WTC11 (cell line): Measurements from ENCODE around the gene AP3D1. TPM values are rescaled to one million over a fixed set of nuclear protein-coding genes. Genes with fewer than 3 reads are reported as not detected.

Experiments used
- ATAC-seq: fragments of 200-7000 bp; cut with Tn5 transposase; 2 replicates; pipeline ENCODE4 v1.10.0; 2021; ENCODE audit warnings: mild to moderate bottlenecking, moderate library complexity
- CTCF ChIA-PET: fragments of 300-600 bp; sonication (Branson Sonifier 250); formaldehyde crosslinking; loops from one replicate; lab custom pipeline; 2021; ENCODE audit warnings: antibody characterized with exemption; lab: Charles Lee
- POLR2A ChIA-PET: fragments of 350-600 bp; sonication (Branson Sonifier 250); formaldehyde crosslinking; loops from one replicate; lab custom pipeline; 2021; ENCODE audit warnings: antibody characterized with exemption; lab: Charles Lee
- DNase-seq: peaks from one replicate; pipeline ENCODE4 v3.0.0; 2021; ENCODE audit warnings: low spot score
- H3K27ac Mint-ChIP-seq: 2 replicates; pipeline ENCODE4 v1.8.0; 2021; ENCODE audit warnings: mixed read lengths
- H3K27me3 Mint-ChIP-seq: 2 replicates; pipeline ENCODE4 v1.8.0; 2021; ENCODE audit warnings: low read depth, mild to moderate bottlenecking, moderate library complexity, mixed read lengths
- H3K36me3 Mint-ChIP-seq: 2 replicates; pipeline ENCODE4 v1.8.0; 2021; ENCODE audit warnings: mixed read lengths
- H3K4me1 Mint-ChIP-seq: 2 replicates; pipeline ENCODE4 v1.8.0; 2022; ENCODE audit warnings: mixed read lengths
- H3K4me3 Mint-ChIP-seq: 2 replicates; pipeline ENCODE4 v1.8.0; 2021; ENCODE audit warnings: mild to moderate bottlenecking, moderate library complexity, mixed read lengths
- H3K9me3 Mint-ChIP-seq: 2 replicates; pipeline ENCODE4 v1.8.0; 2021; ENCODE audit warnings: mixed read lengths
- CREM ChIP-seq: sonication (generic); formaldehyde crosslinking; IDR thresholded peaks from 2 replicates; pipeline ENCODE4 v1.8.1; 2022; ENCODE audit warnings: mild to moderate bottlenecking, missing genetic modification reagents, moderate library complexity
- ELF4 ChIP-seq: sonication (generic); formaldehyde crosslinking; IDR thresholded peaks from 2 replicates; pipeline ENCODE4 v1.8.1; 2022; ENCODE audit warnings: low read depth, mild to moderate bottlenecking, moderate library complexity, missing genetic modification reagents
- EMX1 ChIP-seq: fragments of 250-450 bp; sonication (Bioruptor Pico); IDR thresholded peaks from 2 replicates; pipeline ENCODE4 v1.8.0; 2021; ENCODE audit warnings: mild to moderate bottlenecking
- FOXP4 ChIP-seq: sonication (generic); formaldehyde crosslinking; IDR thresholded peaks from 2 replicates; pipeline ENCODE4 v1.8.0; 2022; ENCODE audit warnings: mild to moderate bottlenecking, missing genetic modification reagents
- KAT7 ChIP-seq: sonication (generic); formaldehyde crosslinking; IDR thresholded peaks from 2 replicates; pipeline ENCODE4 v1.8.1; 2023; ENCODE audit warnings: missing genetic modification reagents, mild to moderate bottlenecking, borderline replicate concordance
- NFATC4 ChIP-seq: fragments of 250-450 bp; sonication (Bioruptor Pico); IDR thresholded peaks from 2 replicates; pipeline ENCODE4 v1.9.0; 2021; ENCODE audit warnings: mild to moderate bottlenecking
- RELA ChIP-seq: sonication (generic); formaldehyde crosslinking; IDR thresholded peaks from 2 replicates; pipeline ENCODE4 v1.8.1; 2022; ENCODE audit warnings: missing genetic modification reagents, mild to moderate bottlenecking, borderline replicate concordance
- TCF7 ChIP-seq: sonication (generic); formaldehyde crosslinking; IDR thresholded peaks from 2 replicates; pipeline ENCODE4 v1.8.0; 2022; ENCODE audit warnings: mild to moderate bottlenecking, low read depth, missing genetic modification reagents, moderate library complexity
- TEAD1 ChIP-seq: sonication (generic); formaldehyde crosslinking; IDR thresholded peaks from 2 replicates; pipeline ENCODE4 v1.8.0; 2022; ENCODE audit warnings: mild to moderate bottlenecking, missing genetic modification reagents
- ZNF121 ChIP-seq: sonication (generic); formaldehyde crosslinking; IDR thresholded peaks from 2 replicates; pipeline ENCODE4 v1.8.0; 2023; ENCODE audit warnings: missing genetic modification reagents
- ZNF263 ChIP-seq: sonication (generic); formaldehyde crosslinking; IDR thresholded peaks from 2 replicates; pipeline ENCODE4 v1.8.1; 2022; ENCODE audit warnings: low read depth, mild to moderate bottlenecking, moderate library complexity, missing genetic modification reagents
- ZSCAN18 ChIP-seq: fragments of 250-450 bp; sonication (Bioruptor Pico); IDR thresholded peaks from 2 replicates; pipeline ENCODE4 v2.1.2; 2022; ENCODE audit warnings: mild to moderate bottlenecking, moderate library complexity
- total RNA-seq: library from RNA; stranded (reverse); gene quantifications from 3 replicates; pipeline ENCODE4 v1.2.3, GENCODE V29; 2021
- TF ChIP-seq, protein P1 (sequence below): sonication (generic); formaldehyde crosslinking; IDR thresholded peaks from 2 replicates; pipeline ENCODE4 v1.8.1; 2023; ENCODE audit warnings: mild to moderate bottlenecking, missing genetic modification reagents, borderline replicate concordance
- TF ChIP-seq, protein P2 (sequence below): sonication (generic); formaldehyde crosslinking; IDR thresholded peaks from 2 replicates; pipeline ENCODE4 v1.8.1; 2023; ENCODE audit warnings: mild to moderate bottlenecking, missing genetic modification reagents

The AP3D1 gene
- total RNA-seq, 1 experiment from 2014 or later = 190 TPM

DNA sequence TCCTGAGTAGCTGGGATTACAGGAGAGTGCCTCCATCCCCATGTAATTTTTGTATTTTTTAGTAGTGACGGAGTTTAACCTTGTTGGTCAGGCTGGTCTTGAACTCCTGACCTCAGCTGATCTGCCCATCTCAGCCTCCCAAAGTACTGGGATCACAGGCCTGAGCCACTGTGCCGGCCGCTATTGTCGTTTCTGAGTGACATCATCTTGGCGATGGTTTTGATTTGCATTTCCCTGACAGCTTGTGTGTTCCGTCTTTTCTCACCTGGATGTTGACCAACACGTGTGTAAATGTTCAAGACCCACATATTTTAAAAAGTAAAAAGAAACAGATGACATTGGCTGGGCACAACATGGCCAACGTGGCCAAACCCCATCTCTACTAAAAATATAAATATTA is 87.5 kb downstream of the AP3D1 start:
- no peak overlapping the region for H3K27ac Mint-ChIP-seq
- no peaks in the 10 kb centered on the region for H3K9me3 Mint-ChIP-seq
- H3K36me3 Mint-ChIP-seq = no peaks in the 10 kb centered on the region
- H3K4me1 Mint-ChIP-seq = peaks cover 23% of the 10 kb centered on the region
- H3K27me3 Mint-ChIP-seq = no peaks in the 10 kb centered on the region
- TF ChIP-seq, protein P1, sequence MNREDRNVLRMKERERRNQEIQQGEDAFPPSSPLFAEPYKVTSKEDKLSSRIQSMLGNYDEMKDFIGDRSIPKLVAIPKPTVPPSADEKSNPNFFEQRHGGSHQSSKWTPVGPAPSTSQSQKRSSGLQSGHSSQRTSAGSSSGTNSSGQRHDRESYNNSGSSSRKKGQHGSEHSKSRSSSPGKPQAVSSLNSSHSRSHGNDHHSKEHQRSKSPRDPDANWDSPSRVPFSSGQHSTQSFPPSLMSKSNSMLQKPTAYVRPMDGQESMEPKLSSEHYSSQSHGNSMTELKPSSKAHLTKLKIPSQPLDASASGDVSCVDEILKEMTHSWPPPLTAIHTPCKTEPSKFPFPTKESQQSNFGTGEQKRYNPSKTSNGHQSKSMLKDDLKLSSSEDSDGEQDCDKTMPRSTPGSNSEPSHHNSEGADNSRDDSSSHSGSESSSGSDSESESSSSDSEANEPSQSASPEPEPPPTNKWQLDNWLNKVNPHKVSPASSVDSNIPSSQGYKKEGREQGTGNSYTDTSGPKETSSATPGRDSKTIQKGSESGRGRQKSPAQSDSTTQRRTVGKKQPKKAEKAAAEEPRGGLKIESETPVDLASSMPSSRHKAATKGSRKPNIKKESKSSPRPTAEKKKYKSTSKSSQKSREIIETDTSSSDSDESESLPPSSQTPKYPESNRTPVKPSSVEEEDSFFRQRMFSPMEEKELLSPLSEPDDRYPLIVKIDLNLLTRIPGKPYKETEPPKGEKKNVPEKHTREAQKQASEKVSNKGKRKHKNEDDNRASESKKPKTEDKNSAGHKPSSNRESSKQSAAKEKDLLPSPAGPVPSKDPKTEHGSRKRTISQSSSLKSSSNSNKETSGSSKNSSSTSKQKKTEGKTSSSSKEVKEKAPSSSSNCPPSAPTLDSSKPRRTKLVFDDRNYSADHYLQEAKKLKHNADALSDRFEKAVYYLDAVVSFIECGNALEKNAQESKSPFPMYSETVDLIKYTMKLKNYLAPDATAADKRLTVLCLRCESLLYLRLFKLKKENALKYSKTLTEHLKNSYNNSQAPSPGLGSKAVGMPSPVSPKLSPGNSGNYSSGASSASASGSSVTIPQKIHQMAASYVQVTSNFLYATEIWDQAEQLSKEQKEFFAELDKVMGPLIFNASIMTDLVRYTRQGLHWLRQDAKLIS (CRISPR knock-in tag) = no peak
- TF ChIP-seq FOXP4 (CRISPR knock-in tag) (no peak), KAT7 (no peak), ZNF121 (no peak), EMX1 (CRISPR knock-in tag) (no peak), ZNF263 (CRISPR knock-in tag) (no peak), TCF7 (CRISPR knock-in tag) (no peak), ELF4 (no peak), NFATC4 (CRISPR knock-in tag) (no peak)
- TF ChIP-seq, protein P2, sequence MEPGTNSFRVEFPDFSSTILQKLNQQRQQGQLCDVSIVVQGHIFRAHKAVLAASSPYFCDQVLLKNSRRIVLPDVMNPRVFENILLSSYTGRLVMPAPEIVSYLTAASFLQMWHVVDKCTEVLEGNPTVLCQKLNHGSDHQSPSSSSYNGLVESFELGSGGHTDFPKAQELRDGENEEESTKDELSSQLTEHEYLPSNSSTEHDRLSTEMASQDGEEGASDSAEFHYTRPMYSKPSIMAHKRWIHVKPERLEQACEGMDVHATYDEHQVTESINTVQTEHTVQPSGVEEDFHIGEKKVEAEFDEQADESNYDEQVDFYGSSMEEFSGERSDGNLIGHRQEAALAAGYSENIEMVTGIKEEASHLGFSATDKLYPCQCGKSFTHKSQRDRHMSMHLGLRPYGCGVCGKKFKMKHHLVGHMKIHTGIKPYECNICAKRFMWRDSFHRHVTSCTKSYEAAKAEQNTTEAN (CRISPR knock-in tag) = no peak
- CTCF ChIA-PET = interaction anchor here (1.2 kb wide), 1 partner anchor 12 kb away, joined by 5 read pairs; no protein-coding TSS in a partner anchor
- DNase-seq = no peak
- ATAC-seq = no peak
- POLR2A ChIA-PET = no interaction called here
- no peak overlapping the region for H3K4me3 Mint-ChIP-seq

- ChIA-PET POLR2A (interaction anchor here (0.9 kb wide), 1 partner anchor 11 kb away, joined by 3 read pairs; no protein-coding TSS in a partner anchor), CTCF (interaction anchor here (0.6 to 1.2 kb wide), 2 partner anchors 10 to 11 kb away, joined by 3 to 5 read pairs; no protein-coding TSS in a partner anchor)
- Mint-ChIP-seq H3K27ac (peak overlapping the region; percentile 97), H3K9me3 (no peaks in the 10 kb centered on the region), H3K4me3 (peak overlapping the region; percentile 87), H3K4me1 (peaks cover 28% of the 10 kb centered on the region), H3K36me3 (no peaks in the 10 kb centered on the region), H3K27me3 (no peaks in the 10 kb centered on the region)
- no peak for TF ChIP-seq ZSCAN18 (CRISPR knock-in tag)
- TF ChIP-seq TEAD1 = no peak
- DNase-seq = no peak
- ATAC-seq = no peak
Measured at GRCh38 chr19:2062770-2063169, 88.6 kb downstream of the AP3D1 start.

DNA sequence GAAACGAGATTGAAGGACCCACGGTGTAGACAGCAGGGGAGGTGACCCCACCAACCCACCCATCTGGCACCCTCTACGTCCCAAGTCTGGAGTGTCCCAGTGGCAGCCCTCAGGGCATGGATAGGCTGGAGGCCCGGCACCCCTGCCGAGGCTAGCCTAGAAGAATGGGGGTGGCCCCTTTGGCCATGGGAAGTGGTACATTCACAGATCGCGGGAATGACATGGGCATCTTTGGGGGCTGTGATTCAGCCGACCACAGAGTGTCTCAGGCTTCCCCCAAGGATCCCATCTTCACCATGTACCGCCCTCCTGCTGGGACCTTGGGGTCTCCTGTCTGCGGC is 89.0 kb downstream of the AP3D1 start:
- CTCF ChIA-PET = interaction anchor here (0.9 to 1.0 kb wide), 4 partner anchors 8 to 132 kb away, joined by 4 to 5 read pairs (median 4); no protein-coding TSS in a partner anchor
- POLR2A ChIA-PET = interaction anchor here (0.6 to 0.9 kb wide), 4 partner anchors 10 to 307 kb away, joined by 3 to 4 read pairs (median 3); no protein-coding TSS in a partner anchor

More for the DNA sequence above, 89.0 kb downstream of the AP3D1 start:
- ATAC-seq = no peak
- Mint-ChIP-seq H3K4me3 (peak overlapping the region; percentile 87), H3K9me3 (no peaks in the 10 kb centered on the region), H3K4me1 (peaks cover 28% of the 10 kb centered on the region), H3K27ac (peak overlapping the region; percentile 97), H3K36me3 (no peaks in the 10 kb centered on the region), H3K27me3 (no peaks in the 10 kb centered on the region)
- no peak for DNase-seq
- TF ChIP-seq ZNF121 (no peak), CREM (0 out of 2 replicates have a peak, but pooled peaks have one; percentile 35), RELA (0 out of 2 replicates have a peak, but pooled peaks have one; percentile 33)
